GM23248 (cell line): ENCODE measurements around the gene PROK1.

Source experiments
- EZH2 ChIP-seq: fragments of 200-600 bp; sonication (generic); IDR thresholded peaks from 2 replicates; pipeline ENCODE4 v1.6.1; 2018; ENCODE audit warnings: antibody characterized with exemption, mild to moderate bottlenecking; ENCODE audit not compliant: insufficient read depth, poor library complexity, severe bottlenecking
- EZH2phosphoT487 ChIP-seq: fragments of 200-600 bp; sonication (generic); IDR thresholded peaks from 2 replicates; pipeline ENCODE4 v1.6.1; 2018; ENCODE audit warnings: antibody characterized with exemption, moderate library complexity, mild to moderate bottlenecking, low read depth; ENCODE audit not compliant: insufficient read depth

DNA sequence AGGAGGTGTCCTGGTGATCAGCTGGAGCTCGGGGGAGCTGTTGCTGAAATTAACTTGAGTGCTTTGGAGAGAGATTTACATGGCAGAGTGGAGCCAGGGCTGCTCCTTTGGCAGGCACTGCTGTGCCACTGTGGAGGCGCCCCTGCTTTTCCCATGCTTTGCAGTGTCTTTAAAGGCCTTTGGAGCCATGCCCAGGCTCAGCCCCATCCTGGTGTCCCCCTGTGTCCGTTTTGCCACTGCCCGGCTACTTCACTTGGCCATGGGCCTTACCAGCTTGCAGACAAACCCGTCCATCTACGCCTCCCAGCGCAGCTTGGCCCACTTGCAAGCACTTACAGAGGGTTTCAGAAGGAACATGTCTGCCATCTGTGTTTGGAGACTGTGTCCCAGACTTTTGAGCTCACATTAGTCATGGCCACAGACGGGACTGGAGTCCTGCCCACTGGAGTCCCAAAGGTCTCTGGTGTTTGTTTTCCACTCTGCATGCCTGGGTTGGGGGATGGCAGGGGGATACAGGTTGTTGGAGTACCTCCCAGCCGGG lies 25.3 kb upstream of the PROK1 start:
- TF ChIP-seq EZH2phosphoT487 (no peak), EZH2 (no peak)
